Peyer's patch (tissue), 4 donors: ENCODE measurements around the gene CTBP2. TPM values are rescaled to one million over a fixed set of nuclear protein-coding genes. Genes with fewer than 3 reads are reported as not detected.

Experiments used
- DNase-seq, 3 donors: peaks; one replicate each; pipeline ENCODE4 v3.0.0-alpha.2; 2017 to 2019
- H3K27ac ChIP-seq, 4 donors: fragments of 200-600 bp; sonication (generic); one replicate each; pipeline ENCODE4 v1.5.1; 2016 to 2019
- H3K27me3 ChIP-seq, 2 donors: fragments of 200-600 bp; sonication (generic); one replicate each; pipeline ENCODE4 v1.5.1; 2019
- H3K36me3 ChIP-seq, 3 donors: fragments of 200-600 bp; sonication (generic); one replicate each; pipeline ENCODE4 v1.5.1; 2016 to 2019
- H3K4me1 ChIP-seq, 4 donors: fragments of 200-600 bp; sonication (generic); one replicate each; pipeline ENCODE4 v1.5.1; 2016 to 2019
- H3K4me3 ChIP-seq, 4 donors: fragments of 200-600 bp; sonication (generic); 1 replicate in 3 of 4; 2 replicates in 1 of 4; pipeline ENCODE4 v1.5.1; 2016 to 2019; ENCODE audit warnings: mild to moderate bottlenecking in 1 of 4
- H3K9me3 ChIP-seq, 4 donors: fragments of 200-600 bp; sonication (generic); one replicate each; pipeline ENCODE4 v1.5.1; 2016 to 2019; ENCODE audit warnings: mild to moderate bottlenecking in 1 of 4
- POLR2A ChIP-seq, 2 donors: fragments of 450-650 bp; IDR thresholded peaks; one replicate each; pipeline ENCODE4 v1.5.1; 2017; ENCODE audit warnings: antibody characterized with exemption in 2 of 2, mild to moderate bottlenecking in 2 of 2, moderate library complexity in 2 of 2
- total RNA-seq, 4 donors: library from RNA; depleted of rRNA; stranded (reverse); fragments of >200 nt; gene quantifications; one replicate each; pipeline ENCODE4 v1.1.0, GENCODE V29; 2016
- TF ChIP-seq, protein P1 (sequence below), 6 experiments: fragments of 450-650 bp in 4 of 6; fragments of 200-600 bp in 2 of 6; sonication (generic) in 1 of 6; IDR thresholded peaks; one replicate each; pipeline ENCODE4 v1.5.1; 2017 to 2019; ENCODE audit warnings: antibody characterized with exemption in 6 of 6, mild to moderate bottlenecking in 3 of 6, moderate library complexity in 1 of 6

The CTBP2 gene
- total RNA-seq, 4 donors from 2014 or later: 53.6 to 83.8 (median 64.7) TPM

DNA sequence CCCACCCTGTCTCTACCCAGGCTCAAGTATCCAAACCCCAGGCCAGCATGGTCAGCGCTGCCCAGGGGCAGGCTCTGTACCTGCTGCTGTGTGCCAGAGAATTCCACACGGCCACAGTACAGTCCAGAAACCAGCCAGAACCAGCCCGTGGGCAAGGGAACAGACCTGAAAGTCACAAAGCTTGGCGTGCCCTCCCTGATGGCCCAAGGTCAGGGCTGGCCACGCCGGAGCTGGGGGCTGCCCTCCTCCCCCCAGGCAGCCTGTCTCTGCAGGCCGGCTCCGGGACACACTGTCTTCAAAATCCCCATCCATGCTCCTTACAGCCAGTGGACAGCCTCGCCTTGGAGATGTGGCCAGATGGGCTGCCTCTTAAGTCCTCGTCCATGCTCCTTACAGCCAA, 78.4 kb downstream of the CTBP2 start:
- no peak for TF ChIP-seq POLR2A (IDR thresholded peaks at IDR 0.05)
- TF ChIP-seq, protein P1, sequence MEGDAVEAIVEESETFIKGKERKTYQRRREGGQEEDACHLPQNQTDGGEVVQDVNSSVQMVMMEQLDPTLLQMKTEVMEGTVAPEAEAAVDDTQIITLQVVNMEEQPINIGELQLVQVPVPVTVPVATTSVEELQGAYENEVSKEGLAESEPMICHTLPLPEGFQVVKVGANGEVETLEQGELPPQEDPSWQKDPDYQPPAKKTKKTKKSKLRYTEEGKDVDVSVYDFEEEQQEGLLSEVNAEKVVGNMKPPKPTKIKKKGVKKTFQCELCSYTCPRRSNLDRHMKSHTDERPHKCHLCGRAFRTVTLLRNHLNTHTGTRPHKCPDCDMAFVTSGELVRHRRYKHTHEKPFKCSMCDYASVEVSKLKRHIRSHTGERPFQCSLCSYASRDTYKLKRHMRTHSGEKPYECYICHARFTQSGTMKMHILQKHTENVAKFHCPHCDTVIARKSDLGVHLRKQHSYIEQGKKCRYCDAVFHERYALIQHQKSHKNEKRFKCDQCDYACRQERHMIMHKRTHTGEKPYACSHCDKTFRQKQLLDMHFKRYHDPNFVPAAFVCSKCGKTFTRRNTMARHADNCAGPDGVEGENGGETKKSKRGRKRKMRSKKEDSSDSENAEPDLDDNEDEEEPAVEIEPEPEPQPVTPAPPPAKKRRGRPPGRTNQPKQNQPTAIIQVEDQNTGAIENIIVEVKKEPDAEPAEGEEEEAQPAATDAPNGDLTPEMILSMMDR (IDR thresholded peaks at IDR 0.05): no peak
- DNase-seq: peak in 1 of 3 donors; percentile 40
- no peak overlapping the region for H3K27ac ChIP-seq
- no peaks in the 10 kb centered on the region for H3K9me3 ChIP-seq
- H3K4me3 ChIP-seq: no peak overlapping the region
- H3K4me1 ChIP-seq: peaks cover 0 to 9% (median 0%) of the 10 kb centered on the region in 4 donors
- H3K36me3 ChIP-seq: peaks cover 0 to 10% (median 0%) of the 10 kb centered on the region in 3 donors
- no peaks in the 10 kb centered on the region for H3K27me3 ChIP-seq

DNA sequence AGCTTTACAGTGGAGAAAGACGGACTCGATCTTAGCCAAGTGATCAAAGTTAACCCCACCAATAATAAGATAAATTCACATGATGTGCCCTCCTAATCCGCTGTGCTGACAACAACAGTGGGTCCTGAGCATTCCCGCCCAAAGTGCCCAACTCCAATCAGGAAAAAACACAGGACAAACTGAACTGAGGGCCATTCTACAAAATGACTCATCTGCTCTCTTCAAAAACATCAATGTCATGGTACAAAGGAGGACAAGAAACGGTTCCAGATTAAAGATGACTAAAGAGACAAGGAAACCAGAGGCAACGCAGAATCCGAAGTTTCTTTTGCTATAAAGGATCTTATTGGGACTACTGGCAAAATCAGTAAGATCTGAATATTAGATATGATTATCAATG, 79.4 kb downstream of the CTBP2 start:
- peaks cover 0 to 7% (median 0%) of the 10 kb centered on the region in 3 donors for H3K36me3 ChIP-seq
- H3K27ac ChIP-seq: no peak overlapping the region
- no peaks in the 10 kb centered on the region for H3K27me3 ChIP-seq
- no peak overlapping the region for H3K4me3 ChIP-seq
- H3K4me1 ChIP-seq: peaks cover 0 to 9% (median 0%) of the 10 kb centered on the region in 4 donors
- peak in 1 of 3 donors; percentile 10 for DNase-seq
- TF ChIP-seq, protein P1 (IDR thresholded peaks at IDR 0.05): no peak
- no peak for TF ChIP-seq POLR2A (IDR thresholded peaks at IDR 0.05)
- no peaks in the 10 kb centered on the region for H3K9me3 ChIP-seq

DNA sequence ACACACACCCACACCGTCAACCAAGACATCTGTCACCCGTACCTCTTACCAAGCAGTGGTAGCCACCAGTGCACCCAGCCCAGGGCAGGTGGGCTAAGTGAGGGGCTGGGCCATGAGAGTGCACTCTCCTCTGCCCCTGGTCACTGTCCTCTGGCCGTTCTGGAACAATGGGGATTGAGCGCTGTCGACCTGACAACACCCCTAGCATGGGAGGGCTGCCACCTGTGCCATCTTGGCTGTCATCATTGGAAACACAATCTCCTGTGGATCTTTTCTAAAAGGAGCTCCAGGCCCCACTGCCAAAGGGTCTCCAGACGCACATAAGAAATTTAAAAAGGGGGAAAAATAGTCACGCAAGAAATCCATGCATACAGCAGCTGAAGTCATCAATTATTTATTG, 80.1 kb downstream of the CTBP2 start:
- Histone ChIP-seq H3K27ac (no peak overlapping the region), H3K4me3 (no peak overlapping the region), H3K36me3 (peaks cover 0 to 7% (median 0%) of the 10 kb centered on the region in 3 donors), H3K4me1 (peaks cover 0 to 9% (median 0%) of the 10 kb centered on the region in 4 donors), H3K9me3 (no peaks in the 10 kb centered on the region), H3K27me3 (no peaks in the 10 kb centered on the region)
- DNase-seq: peak in 1 of 3 donors; percentile 15
- TF ChIP-seq, protein P1 (IDR thresholded peaks at IDR 0.05): no peak
- TF ChIP-seq POLR2A (IDR thresholded peaks at IDR 0.05): no peak

- no peak for TF ChIP-seq POLR2A (IDR thresholded peaks at IDR 0.05)
- TF ChIP-seq, protein P1 (IDR thresholded peaks at IDR 0.05): no peak
- peak in 1 of 3 donors; percentile 49 for DNase-seq
- Histone ChIP-seq H3K27ac (peak overlapping the region in 1 of 4 donors; percentile 2), H3K4me3 (no peak overlapping the region), H3K27me3 (no peaks in the 10 kb centered on the region), H3K36me3 (peaks cover 0 to 13% (median 0%) of the 10 kb centered on the region in 3 donors), H3K4me1 (peaks cover 0 to 9% (median 0%) of the 10 kb centered on the region in 4 donors), H3K9me3 (no peaks in the 10 kb centered on the region)
Observed at GRCh38 chr10:125079091-125079600, 81.2 kb downstream of the CTBP2 start.

DNA sequence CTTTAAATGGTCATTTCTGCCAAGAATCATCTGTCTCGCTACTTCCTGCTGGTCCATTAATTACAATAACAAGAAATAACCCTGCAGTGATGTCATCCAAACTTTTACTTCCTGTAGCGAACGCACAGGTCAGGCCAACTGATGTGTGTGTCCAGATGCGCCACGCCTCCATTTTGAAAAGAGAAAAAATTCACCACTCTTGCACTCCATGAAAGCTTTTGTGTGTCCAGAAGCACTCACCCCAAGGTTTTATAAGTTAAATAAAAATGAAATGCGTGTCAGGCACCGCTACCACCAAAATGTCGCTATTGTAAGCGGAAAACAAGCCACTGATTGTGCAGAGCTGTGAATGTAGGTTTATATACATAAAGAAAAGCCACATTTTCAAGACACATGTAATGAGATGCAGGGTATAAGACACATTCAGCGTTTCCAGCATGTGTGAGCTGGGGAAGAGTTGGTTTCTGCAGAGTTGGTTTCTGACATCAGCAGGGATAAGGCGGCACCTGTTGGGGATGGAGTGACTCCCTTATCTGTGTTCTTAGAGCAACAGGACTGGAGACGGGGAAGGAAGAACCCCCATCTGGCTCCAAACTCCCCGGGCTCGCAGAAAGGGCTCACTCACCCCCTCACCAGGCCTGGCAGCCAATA, 83.3 kb downstream of the CTBP2 start:
- DNase-seq: no peak

More for the DNA sequence above, 83.3 kb downstream of the CTBP2 start:
- no peaks in the 10 kb centered on the region for H3K27me3 ChIP-seq
- TF ChIP-seq, protein P1 (IDR thresholded peaks at IDR 0.05): no peak
- no peak for TF ChIP-seq POLR2A (IDR thresholded peaks at IDR 0.05)
- no peak overlapping the region for H3K27ac ChIP-seq
- H3K4me3 ChIP-seq: no peak overlapping the region
- no peaks in the 10 kb centered on the region for H3K4me1 ChIP-seq
- peaks cover 0 to 26% (median 0%) of the 10 kb centered on the region in 3 donors for H3K36me3 ChIP-seq
- H3K9me3 ChIP-seq: no peaks in the 10 kb centered on the region
